Retina (tissue), 1 donor: ENCODE measurements around the gene C1QTNF4.
A peak's percentile ranks its signal among the peaks of the same experiment; 100 is the strongest.
"Not testable (repeated sequence)": the region's sequence is repeated elsewhere in the genome, so short reads cannot be mapped to it uniquely, and the experiment has no call there.

ENCODE experiments used
- DNase-seq: peaks from one replicate; pipeline ENCODE4 v3.0.0-alpha.2; 2016

Gene C1QTNF4

DNA sequence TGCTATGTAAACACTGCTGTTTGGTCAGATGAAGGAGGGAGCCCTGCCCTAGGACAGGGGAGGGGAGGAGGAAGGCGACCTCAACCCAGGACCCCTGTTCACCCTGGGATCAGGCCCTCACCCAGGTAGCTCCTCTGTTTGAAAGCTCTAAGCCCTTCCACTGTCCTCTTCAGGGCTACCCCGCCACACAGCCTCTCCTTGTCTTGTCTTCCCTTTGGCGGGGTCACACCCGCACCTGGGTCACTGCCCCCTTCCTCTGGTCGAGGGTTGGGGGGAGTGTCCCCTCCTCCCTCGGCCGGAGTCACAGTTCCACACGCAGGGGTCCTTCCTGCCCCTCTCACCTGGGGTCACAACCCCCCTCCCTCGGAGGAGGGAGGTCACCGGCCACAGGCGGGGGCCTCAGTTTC, 29.3 kb downstream of the C1QTNF4 start:
- no peak for DNase-seq

DNA sequence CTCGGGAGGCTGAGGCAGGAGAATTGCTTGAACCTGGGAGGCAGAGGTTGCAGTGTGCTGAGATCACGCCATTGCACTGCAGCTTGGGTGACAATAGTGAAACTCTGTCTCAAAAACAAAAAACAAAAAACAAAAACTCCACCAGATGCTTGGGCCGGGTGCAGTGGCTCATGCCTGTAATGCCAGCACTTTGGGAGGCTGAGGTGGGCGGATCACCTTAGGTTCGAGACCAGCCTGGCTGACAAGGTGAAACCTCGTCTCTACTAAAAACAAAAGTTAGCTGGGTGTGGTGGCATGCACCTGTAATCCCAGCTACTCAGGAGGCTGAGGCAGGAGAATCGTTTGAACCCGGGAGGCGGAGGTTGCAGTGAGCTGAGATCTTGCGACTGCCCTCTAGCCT, 29.8 kb downstream of the C1QTNF4 start:
- not testable (repeated sequence) for DNase-seq

DNA sequence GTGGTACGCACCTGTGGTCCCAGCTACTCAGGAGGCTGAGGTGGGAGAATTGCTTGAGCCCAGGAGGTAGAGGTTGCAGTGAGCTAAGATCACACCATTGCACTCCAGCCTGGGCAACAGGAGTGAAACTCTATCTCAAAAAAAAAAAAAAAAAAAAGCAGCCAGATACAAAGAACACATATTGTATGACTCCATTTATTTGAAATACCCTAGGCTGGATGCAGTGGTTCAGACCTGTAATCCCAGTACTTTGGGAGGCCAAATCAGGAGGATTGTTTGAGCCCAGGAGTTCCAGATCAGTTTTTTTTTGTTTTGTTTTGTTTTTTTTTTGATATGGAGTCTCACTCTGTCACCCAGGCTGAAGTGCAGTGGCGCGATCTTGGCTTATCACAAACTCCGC, 31.8 kb downstream of the C1QTNF4 start:
- DNase-seq, result not testable (repeated sequence)

DNA sequence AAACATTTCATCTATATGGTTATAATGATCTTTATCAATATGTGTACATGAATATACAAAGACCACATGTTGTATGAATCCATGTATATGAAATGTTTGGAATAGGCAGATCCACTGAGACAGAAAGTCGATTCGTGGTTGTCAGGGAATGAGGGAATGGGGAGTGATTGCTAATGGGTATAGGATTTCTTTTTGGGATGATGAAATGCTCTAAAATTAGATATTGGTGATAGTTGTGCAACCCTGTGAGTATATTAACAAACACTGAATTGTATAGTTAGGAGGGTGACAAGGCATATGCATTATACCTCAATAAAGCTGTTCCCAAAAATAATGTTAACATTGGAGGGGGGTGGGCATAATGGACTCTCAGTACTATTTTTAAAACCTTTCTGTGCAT, 33.8 kb downstream of the C1QTNF4 start:
- DNase-seq, result no peak

DNA sequence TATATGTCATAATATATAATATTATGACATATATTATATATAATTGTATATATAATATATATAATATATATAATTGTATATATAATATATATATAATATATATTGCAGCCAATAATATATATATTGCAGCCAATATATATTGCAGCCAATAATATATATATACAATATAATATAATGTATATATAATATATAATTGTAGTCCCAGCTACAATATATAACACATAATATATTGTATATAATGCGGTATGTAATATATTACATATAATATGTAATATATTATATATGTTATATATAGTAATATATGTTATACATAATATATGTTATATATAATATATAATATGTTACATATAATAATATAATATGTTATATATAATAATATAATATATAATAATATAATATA, 35.5 kb downstream of the C1QTNF4 start:
- no peak for DNase-seq

DNA sequence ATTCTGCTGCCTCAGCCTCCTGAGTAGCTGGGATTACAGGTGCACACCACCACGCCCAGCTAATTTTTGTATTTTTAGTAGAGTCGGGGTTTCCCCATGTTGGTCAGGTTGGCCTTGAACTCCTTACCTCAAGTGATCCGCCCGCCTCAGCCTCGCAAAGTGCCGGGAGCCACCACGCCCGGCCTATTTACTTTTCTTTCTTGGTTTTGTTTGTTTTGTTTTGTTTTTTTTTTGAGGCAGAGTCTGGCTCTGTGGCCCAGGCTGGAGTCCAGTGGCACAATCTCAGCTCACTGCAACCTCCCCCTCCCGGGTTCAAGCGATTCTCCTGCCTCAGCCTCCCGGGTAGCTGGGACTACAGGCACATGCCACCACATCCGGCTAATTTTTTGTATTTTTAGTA, 37.2 kb downstream of the C1QTNF4 start:
- not testable (repeated sequence) for DNase-seq

DNA sequence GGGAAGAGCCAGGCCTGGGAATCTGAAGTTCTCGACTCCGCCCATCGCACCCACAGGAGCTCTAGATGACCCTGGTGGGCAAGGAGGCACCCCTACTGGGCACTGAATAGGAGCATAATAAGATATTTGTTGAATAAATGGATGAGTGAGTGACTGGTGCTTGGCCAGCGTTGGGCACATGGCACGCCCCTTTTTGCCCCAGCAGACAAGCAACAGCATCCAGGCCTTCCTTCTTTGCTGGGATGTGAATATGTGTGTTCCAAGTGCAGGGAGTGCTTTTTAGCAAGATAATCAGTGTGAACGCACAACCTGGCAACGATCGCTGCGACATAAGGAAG, 40.8 kb downstream of the C1QTNF4 start:
- no peak for DNase-seq

DNA sequence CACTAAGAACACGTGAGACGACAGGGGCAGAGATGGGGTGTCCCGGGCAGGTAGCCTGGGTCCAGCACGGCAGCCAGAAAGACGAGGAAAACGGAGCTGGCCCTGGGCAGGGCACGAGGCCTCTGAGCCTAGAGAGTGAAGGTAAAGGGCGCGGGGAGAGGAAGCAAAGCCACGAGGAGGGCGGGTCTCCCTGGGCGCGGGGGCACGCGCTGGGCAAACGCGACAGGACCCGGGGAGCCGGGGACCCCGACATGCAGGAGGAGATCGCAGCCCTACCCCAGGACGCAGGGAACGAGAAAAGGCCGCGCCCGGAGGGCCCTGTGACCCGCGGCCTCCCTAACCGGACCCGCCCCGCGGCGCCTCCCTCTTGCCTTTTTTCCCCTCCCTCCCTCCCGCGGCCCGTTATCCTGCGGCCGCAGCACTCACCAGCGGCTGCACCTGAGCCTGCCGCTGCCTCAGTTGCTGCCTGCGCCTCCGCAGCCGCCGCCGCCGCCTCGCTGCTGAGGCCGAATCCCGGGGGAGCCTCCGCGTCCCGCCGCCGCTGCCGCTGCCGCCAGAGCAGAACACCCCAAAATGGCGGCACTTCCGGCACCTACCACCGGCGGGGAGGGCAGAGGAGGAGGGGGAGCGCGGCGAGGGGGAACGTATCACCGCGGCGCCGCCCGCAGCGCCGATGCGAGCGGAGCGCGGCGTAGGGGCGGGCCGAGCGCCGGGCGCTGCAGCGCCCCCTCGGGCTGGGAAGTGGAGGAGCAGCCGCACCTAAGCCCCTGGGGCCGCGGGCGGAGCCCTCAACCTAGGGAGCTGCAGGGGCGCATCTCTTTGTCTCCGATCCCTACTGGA, 41.4 kb downstream of the C1QTNF4 start, which contains the start of gene CELF1:
CELF1 (minus strand) TSS at position 567 of the 840 bp plus-strand sequence. CDS start 53,609 bp downstream, outside the sequence.
- DNase-seq, result peak; percentile 96

DNA sequence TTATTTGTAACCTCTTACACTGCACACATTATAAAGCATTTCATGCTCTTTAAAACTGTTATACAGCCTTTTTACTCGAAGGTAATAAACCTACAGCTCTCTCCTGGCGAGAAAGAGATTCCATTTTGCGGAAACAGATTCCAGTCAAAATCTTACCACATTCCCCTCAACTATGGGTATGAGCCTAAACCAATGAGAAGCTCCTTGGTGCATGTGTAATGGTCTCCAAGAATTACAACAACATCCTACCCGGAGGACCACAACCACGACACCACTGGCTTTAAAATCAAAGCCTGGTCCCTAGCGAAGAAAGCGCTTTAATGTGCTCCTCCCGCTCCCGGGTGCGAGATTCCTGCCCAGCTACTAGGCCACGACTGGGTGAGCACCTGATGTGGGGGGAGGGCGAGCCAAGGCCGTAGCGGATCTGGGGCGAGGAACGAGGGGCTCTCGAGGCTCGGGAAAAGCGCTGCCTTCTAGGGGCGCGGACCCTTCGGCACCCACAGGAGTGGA, 42.1 kb downstream of the C1QTNF4 start:
- no peak for DNase-seq

DNA sequence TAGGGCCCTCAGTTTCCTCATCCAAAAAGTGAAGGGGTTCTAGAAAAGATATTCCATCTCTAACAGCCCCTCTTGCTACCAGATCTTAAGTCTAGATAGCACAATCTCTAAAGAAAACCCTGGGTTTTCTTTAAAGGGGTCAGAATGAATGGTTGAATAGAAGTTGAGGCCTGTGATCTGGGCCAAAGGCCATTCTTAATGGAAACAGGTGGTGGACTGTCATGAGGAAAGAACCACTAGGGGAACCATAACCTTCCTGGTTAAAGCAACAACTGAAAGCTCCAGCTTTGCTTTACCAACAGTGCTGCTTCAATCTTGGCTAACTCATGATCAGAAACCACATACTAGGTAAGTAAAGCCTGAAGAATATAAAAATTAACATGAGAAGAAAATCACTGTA, 43.1 kb downstream of the C1QTNF4 start:
- no peak for DNase-seq

DNA sequence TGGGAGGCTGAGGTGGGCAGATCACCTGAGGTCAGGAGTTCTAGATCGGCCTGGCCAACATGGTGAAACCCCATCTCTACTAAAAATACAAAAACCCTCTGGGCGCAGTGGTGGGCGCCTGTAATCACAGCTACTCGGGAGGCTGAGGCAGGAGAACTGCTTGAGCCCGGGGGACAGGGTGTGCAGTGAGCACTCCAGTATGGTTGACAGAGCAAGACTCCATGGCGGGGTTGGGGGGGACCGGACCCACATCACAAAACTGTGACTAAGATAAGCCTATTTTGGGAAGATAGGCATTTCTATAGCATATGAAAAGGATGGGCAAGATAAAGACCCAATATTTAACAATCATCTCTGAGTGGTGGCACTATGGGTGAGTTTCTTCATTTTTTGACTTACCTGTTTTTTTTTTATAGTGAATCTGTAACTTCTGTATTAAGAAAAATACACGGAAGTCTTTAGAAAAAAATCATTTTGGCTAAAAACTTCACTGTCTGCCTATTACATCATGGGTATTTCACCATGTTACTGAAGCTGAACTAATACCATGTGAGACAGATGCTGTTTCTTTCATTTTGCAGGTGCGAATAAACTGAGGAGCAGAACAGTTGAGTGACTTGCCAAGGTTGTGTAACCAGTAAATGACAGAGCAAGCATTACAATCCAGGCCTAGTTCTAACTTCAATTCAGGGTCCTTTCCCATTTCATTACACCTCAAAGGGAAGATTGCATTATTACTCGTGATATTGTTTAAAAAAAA, 43.7 kb downstream of the C1QTNF4 start:
- DNase-seq, result no peak

DNA sequence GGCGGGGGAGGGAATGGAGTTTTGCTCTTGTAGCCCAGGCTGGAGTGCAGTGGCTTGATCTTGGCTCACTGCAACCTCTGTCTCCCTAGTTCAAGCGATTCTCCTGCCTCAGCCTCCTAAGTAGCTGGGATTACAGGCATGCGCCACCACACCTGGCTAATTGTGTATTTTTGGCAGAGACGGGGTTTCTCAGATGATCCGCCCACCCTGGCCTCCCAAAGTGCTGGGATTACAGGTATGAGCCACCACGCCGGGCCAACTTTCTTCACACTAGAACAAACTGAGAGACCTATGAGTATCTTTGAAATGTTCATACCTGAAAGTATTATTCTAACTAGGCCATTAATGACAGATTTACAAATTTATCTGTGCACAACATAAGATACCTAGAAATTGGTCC, 47.9 kb downstream of the C1QTNF4 start:
- DNase-seq, result not testable (repeated sequence)

DNA sequence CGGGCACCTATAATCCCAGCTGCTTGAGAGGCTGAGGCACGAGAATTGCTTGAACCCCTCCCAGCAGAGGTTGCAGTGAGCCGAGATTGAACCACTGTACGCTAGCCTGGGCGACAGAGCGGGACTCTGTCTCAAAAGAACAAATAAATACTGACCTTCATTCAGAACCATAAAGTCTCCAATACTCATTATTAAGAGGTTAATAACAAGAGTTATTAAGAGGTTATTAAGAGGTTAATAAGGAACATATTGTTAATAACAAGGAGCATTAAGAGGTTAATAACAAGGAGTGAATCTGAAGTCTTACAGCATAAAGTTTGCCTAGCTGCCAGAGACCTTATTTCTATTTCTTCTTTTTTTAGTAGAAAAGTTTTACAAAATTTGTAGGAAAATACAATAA, 48.9 kb downstream of the C1QTNF4 start:
- DNase-seq, result no peak

DNA sequence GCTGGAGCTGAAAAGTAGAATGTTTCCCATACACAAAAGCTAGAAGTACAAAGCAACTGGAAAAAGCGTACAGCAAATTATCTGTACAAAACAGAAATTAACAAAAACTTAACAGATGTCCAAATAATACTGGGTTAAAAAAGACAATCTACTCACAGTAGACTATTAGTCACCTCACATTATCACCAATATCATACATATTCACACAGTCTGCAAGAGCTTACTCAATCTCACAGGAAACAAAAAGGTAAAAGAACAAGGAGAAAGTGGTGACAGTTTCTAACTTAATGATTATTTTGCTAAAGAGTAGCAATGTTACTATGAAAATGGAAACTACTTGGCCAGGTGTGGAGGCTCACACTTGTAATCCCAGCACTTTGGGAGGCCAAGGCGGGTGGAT, 53.1 kb downstream of the C1QTNF4 start:
- DNase-seq, result no peak

DNA sequence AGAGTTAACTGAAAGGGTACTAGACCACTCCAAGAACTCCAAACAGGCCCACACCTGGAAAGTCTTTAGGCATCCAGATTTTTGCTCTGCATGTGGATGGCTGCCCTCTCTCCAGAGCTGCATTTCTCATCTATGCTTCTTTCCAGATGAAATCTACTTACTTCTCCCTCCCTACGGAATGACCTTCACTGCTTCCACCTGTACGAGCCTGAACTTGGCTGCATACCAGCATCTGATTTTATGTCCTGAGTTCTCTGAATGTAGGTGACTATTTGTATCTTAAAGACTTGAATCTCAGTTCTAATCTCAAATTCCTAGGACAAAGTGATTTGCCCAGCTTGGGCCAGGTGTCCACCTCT, 54.6 kb downstream of the C1QTNF4 start:
- DNase-seq, result no peak
